NCI-H1930 (cell line): ENCODE measurements around the gene TRABD2A.

ENCODE experiments used
- DNase-seq, 2 experiments: peaks; one replicate each; lab custom pipeline; 2025; lab: John Stamatoyannopoulos, UW

Gene TRABD2A

GRCh38 chr2:84816426-84817026 is 64.4 kb downstream of the TRABD2A start:
- no peak for DNase-seq

GRCh38 chr2:84815146-84815545 is 65.7 kb downstream of the TRABD2A start:
- no peak for DNase-seq

- no peak for DNase-seq
Measured at GRCh38 chr2:84811839-84812431, 68.9 kb downstream of the TRABD2A start.

- no peak for DNase-seq
Measured at GRCh38 chr2:84808279-84808678, 72.6 kb downstream of the TRABD2A start.

GRCh38 chr2:84807063-84807485 is 73.8 kb downstream of the TRABD2A start:
- no peak for DNase-seq

- no peak for DNase-seq
Measured at GRCh38 chr2:84805250-84805958, 75.5 kb downstream of the TRABD2A start.

GRCh38 chr2:84801811-84802210 is 79.1 kb downstream of the TRABD2A start:
- no peak for DNase-seq

- DNase-seq: no peak
Measured at GRCh38 chr2:84800194-84800805, 80.6 kb downstream of the TRABD2A start.

- DNase-seq: no peak
Measured at GRCh38 chr2:84799772-84800171, 81.1 kb downstream of the TRABD2A start.

GRCh38 chr2:84797271-84797670 is 83.6 kb downstream of the TRABD2A start:
- DNase-seq: no peak

GRCh38 chr2:84796798-84797197 is 84.1 kb downstream of the TRABD2A start:
- DNase-seq: no peak

- DNase-seq: no peak
Measured at GRCh38 chr2:84793641-84794040, 87.2 kb downstream of the TRABD2A start.

GRCh38 chr2:84792856-84793522 is 87.9 kb downstream of the TRABD2A start:
- DNase-seq: no peak

GRCh38 chr2:84788498-84788897 is 92.4 kb downstream of the TRABD2A start:
- no peak for DNase-seq

GRCh38 chr2:84788027-84788426 is 92.9 kb downstream of the TRABD2A start:
- DNase-seq: no peak

GRCh38 chr2:84786601-84787000 is 94.3 kb downstream of the TRABD2A start:
- no peak for DNase-seq

GRCh38 chr2:84785950-84786349 is 94.9 kb downstream of the TRABD2A start:
- no peak for DNase-seq

GRCh38 chr2:84782717-84783442 is 98.0 kb downstream of the TRABD2A start:
- no peak for DNase-seq

- no peak for DNase-seq
Measured at GRCh38 chr2:84781942-84782716, 98.8 kb downstream of the TRABD2A start.

GRCh38 chr2:84779781-84780180 is 101.1 kb downstream of the TRABD2A start:
- DNase-seq: no peak
